Activated CD4-positive, CD25-positive, alpha-beta regulatory T cell treated with anti-CD3 and anti-CD28 coated beads, Interleukin-2, amount 50 U/mL, for 16 hours (primary cell): Measurements from ENCODE around the gene RPAP3.

Experiments
- DNase-seq: peaks from one replicate; pipeline ENCODE4 v3.0.0-alpha.2; 2020; ENCODE audit warnings: low read depth, low spot score

Gene RPAP3

GRCh38 chr12:47721431-47721973 is 15.7 kb upstream of the RPAP3 start:
- DNase-seq = no peak

GRCh38 chr12:47718531-47718930 is 12.7 kb upstream of the RPAP3 start:
- DNase-seq = no peak

GRCh38 chr12:47717443-47718193 is 11.8 kb upstream of the RPAP3 start:
- DNase-seq = no peak

GRCh38 chr12:47717046-47717442 is 11.2 kb upstream of the RPAP3 start:
- DNase-seq = no peak

- no peak for DNase-seq
Observed at GRCh38 chr12:47715877-47716548, 10.2 kb upstream of the RPAP3 start.

- DNase-seq = peak; percentile 66
Observed at GRCh38 chr12:47715393-47715876, 9.6 kb upstream of the RPAP3 start.

GRCh38 chr12:47714826-47715386 is 9.1 kb upstream of the RPAP3 start:
- DNase-seq = no peak

- no peak for DNase-seq
Observed at GRCh38 chr12:47712171-47712570, 6.3 kb upstream of the RPAP3 start.

- DNase-seq = no peak
Observed at GRCh38 chr12:47711448-47711847, 5.6 kb upstream of the RPAP3 start.

GRCh38 chr12:47710278-47710677 is 4.4 kb upstream of the RPAP3 start:
- no peak for DNase-seq

- DNase-seq = no peak
Observed at GRCh38 chr12:47709671-47710070, 3.8 kb upstream of the RPAP3 start.

GRCh38 chr12:47709237-47709636 is 3.4 kb upstream of the RPAP3 start:
- no peak for DNase-seq

- no peak for DNase-seq
Observed at GRCh38 chr12:47707905-47708543, 2.2 kb upstream of the RPAP3 start.

- DNase-seq = no peak
Observed at GRCh38 chr12:47707355-47707754, 1.5 kb upstream of the RPAP3 start.

GRCh38 chr12:47705229-47705565 is 633 bp downstream of the RPAP3 start:
- DNase-seq = no peak

GRCh38 chr12:47704719-47705118 is 1.1 kb downstream of the RPAP3 start:
- no peak for DNase-seq

GRCh38 chr12:47700263-47700662 is 5.6 kb downstream of the RPAP3 start:
- DNase-seq = no peak

GRCh38 chr12:47698631-47699030 is 7.2 kb downstream of the RPAP3 start:
- no peak for DNase-seq

- no peak for DNase-seq
Observed at GRCh38 chr12:47698055-47698454, 7.8 kb downstream of the RPAP3 start.

- DNase-seq = no peak
Observed at GRCh38 chr12:47689215-47689614, 16.6 kb downstream of the RPAP3 start.

GRCh38 chr12:47687636-47688035 is 18.2 kb downstream of the RPAP3 start:
- DNase-seq = no peak

GRCh38 chr12:47686645-47687240 is 19.1 kb downstream of the RPAP3 start:
- no peak for DNase-seq
